ENCODE data around the gene MTCL3.
A peak's percentile ranks its signal among the peaks of the same experiment; 100 is the strongest.

The MTCL3 gene

GRCh38 chr6:127539272-127539671, 20.1 kb upstream of the MTCL3 start:
- DNase-seq, result no peak
- TF ChIP-seq CTCF (IDR thresholded peaks at IDR 0.05), result peak; percentile 41 to 46
- Histone ChIP-seq H3K36me3 (no peaks in the 10 kb centered on the region), H3K9me3 (no peaks in the 10 kb centered on the region), H3K27ac (no peak overlapping the region), H3K27me3 (no peaks in the 10 kb centered on the region), H3K4me1 (no peaks in the 10 kb centered on the region), H3K4me3 (no peak overlapping the region)
- intact Hi-C loops (cut with DNase I; ENCODE audit: low total_unique reads), result loop anchor here (5.0 kb wide), 2 partner anchors 72 to 237 kb away; no protein-coding TSS in a partner anchor

GRCh38 chr6:127538750-127539264, 19.7 kb upstream of the MTCL3 start:
- no peak overlapping the region for H3K27ac ChIP-seq
- H3K4me1 ChIP-seq, result no peaks in the 10 kb centered on the region
- intact Hi-C loops (cut with DNase I; ENCODE audit: low total_unique reads), result loop anchor here (5.0 kb wide), 2 partner anchors 72 to 237 kb away; no protein-coding TSS in a partner anchor
- TF ChIP-seq CTCF (IDR thresholded peaks at IDR 0.05), result no peak
- no peaks in the 10 kb centered on the region for H3K9me3 ChIP-seq
- H3K36me3 ChIP-seq, result no peaks in the 10 kb centered on the region
- no peaks in the 10 kb centered on the region for H3K27me3 ChIP-seq
- DNase-seq, result no peak
- no peak overlapping the region for H3K4me3 ChIP-seq

DNA sequence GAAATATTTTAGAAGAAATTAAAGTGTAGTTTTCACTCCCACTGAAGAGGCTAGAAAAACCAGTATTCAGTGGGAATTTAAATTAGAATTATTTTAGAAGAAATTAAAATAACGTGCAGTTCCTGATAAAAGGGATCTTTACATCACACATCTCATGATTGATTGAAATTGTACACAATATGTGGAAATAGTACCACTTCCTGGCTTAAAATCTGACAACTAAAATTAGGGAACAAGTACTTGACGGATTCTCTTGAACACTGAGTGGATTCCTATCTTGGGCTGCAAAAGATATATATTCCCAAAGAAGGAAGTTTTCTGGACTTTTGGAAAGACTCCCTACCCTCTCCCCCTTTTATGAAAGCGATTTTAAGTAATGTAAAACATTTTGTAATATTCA, 14.6 kb upstream of the MTCL3 start:
- Histone ChIP-seq H3K4me1 (no peaks in the 10 kb centered on the region), H3K9me3 (no peaks in the 10 kb centered on the region), H3K27ac (no peak overlapping the region), H3K4me3 (no peak overlapping the region), H3K27me3 (no peaks in the 10 kb centered on the region), H3K36me3 (no peaks in the 10 kb centered on the region)
- intact Hi-C loops (cut with DNase I; ENCODE audit: low total_unique reads), result no loop called here
- no peak for TF ChIP-seq CTCF (IDR thresholded peaks at IDR 0.05)
- DNase-seq, result no peak

GRCh38 chr6:127533011-127533410, 13.9 kb upstream of the MTCL3 start:
- no peaks in the 10 kb centered on the region for H3K27me3 ChIP-seq
- H3K4me1 ChIP-seq, result no peaks in the 10 kb centered on the region
- TF ChIP-seq CTCF (IDR thresholded peaks at IDR 0.05), result no peak
- intact Hi-C loops (cut with DNase I; ENCODE audit: low total_unique reads), result no loop called here
- no peaks in the 10 kb centered on the region for H3K36me3 ChIP-seq
- no peak overlapping the region for H3K4me3 ChIP-seq
- no peaks in the 10 kb centered on the region for H3K9me3 ChIP-seq
- H3K27ac ChIP-seq, result no peak overlapping the region
- DNase-seq, result no peak

DNA sequence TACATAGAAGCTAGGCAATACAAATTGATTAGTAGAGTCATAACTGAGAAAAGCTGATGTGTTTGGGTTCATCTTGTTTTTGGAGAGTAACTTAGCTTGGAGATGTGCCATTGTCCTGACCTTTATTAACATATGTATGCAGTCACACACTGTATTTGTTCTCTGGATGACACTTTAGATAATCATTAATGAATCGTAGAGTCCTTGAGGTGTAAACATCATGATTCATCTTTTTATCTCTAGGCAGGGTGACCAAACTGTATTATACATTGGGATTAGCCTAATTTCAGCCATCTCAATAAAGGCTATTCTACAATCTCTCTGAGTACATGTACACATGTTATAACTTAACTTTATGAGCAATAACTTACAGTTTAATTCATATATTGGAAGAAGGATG, 3.6 kb upstream of the MTCL3 start:
- no peak for DNase-seq
- Histone ChIP-seq H3K36me3 (no peaks in the 10 kb centered on the region), H3K4me3 (no peak overlapping the region), H3K27me3 (peaks cover 0 to 49% of the 10 kb centered on the region in 2 donors), H3K4me1 (peaks cover 0 to 11% (median 5%) of the 10 kb centered on the region in 4 donors), H3K27ac (no peak overlapping the region), H3K9me3 (no peaks in the 10 kb centered on the region)
- TF ChIP-seq CTCF (IDR thresholded peaks at IDR 0.05), result no peak
- intact Hi-C loops (cut with DNase I; ENCODE audit: low total_unique reads), result no loop called here

- H3K36me3 ChIP-seq, result no peaks in the 10 kb centered on the region
- H3K27me3 ChIP-seq, result peaks cover 0 to 52% of the 10 kb centered on the region in 2 donors
- intact Hi-C loops (cut with DNase I; ENCODE audit: low total_unique reads), result no loop called here
- H3K27ac ChIP-seq, result no peak overlapping the region
- no peaks in the 10 kb centered on the region for H3K9me3 ChIP-seq
- no peak for DNase-seq
- H3K4me1 ChIP-seq, result peaks cover 0 to 29% (median 17%) of the 10 kb centered on the region in 4 donors
- TF ChIP-seq CTCF (IDR thresholded peaks at IDR 0.05), result no peak
- no peak overlapping the region for H3K4me3 ChIP-seq
These were observed 931 bp upstream of the MTCL3 start for GRCh38 chr6:127520066-127520465.
